Activated CD8-positive, alpha-beta memory T cell treated with anti-CD3 and anti-CD28 coated beads, Interleukin-2, amount 50 U/mL, for 24 hours (primary cell): Measurements from ENCODE around the gene ZMYND11.
"Not testable (repeated sequence)": the region's sequence is repeated elsewhere in the genome, so short reads cannot be mapped to it uniquely, and the experiment has no call there.

Source experiments
- DNase-seq: peaks from one replicate; pipeline ENCODE4 v3.0.0-alpha.2; 2020; ENCODE audit errors: extremely low read depth

Gene ZMYND11

DNA sequence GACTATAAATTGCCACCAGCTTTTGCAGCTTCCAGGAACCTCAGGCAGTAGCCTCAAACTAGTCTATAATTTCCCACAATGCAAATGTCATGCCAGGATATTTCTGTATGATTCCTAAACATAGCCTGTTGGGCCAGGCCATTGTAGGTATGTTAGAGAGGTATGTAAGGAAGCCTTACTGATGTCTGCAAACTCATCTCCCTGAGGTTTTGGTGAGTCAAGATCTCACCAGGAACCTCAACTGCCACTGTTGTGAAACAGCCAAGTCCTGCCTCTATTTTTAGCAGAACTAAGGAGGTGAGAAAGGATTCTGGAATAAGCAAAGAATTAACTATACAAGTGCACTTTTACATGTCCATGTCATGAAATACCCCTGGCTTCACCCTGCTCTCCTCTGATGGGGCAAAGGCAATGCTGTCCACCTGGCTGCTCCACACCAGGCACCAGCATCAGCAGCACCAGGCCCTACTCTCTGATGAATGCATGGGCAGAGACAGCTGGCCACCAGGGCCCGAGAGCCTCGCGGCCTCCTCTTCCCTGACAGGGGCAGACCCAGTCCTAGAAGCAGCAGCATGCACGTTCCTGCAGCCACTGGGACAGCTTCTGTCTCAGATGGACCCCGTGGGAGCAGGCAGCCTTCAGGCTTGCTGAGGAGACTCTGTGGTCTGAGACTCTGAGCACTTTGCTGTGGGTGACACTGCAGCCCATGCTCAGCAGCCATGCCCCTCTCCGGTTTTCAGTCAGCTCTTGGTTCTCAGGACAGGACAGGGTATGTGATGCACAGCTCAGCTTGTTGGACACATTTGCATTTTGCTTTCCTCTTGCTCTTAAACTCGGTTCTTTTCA is 147.3 kb downstream of the ZMYND11 start:
- DNase-seq, result no peak

DNA sequence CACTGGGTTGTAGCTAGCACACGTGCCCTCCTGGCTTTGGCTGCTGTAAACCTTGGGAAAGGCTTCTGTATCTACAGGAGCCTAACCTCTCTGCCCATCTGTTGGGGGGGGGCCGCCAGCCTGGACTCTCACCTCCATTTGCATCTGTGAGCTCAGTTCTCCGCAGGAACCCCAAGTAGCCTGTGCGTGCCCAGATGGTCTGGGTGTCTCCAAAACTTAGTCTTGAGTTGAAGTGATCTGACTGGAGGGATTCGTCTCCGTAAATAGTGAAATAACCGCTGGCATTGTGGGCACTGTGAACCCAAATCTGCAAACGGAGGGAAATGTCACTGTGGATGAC is 147.9 kb downstream of the ZMYND11 start:
- DNase-seq, result no peak

DNA sequence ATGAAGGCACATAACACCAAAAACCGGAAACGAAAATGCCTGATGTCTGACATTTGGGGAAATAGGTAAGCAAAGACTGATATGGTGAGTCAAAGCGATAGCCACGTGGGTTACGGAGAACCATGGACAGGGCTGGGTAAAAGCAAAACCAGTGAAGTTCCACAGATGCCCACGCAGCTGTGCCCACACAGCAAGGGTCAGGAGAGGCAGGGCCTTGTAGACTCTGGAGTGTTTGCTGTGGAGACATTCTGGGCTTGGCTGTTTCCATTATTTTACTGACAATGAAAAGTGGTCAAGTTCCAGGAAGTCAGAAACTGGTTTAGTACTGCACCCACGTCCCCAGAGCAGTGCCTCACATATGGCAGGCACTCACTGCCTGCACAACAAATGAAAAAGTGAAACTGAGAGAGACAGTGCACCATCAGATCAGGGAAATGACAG is 148.7 kb downstream of the ZMYND11 start:
- no peak for DNase-seq

- no peak for DNase-seq
Observed at GRCh38 chr10:285216-285615, 150.0 kb downstream of the ZMYND11 start.

GRCh38 chr10:287026-287709 is 151.9 kb downstream of the ZMYND11 start:
- DNase-seq, result no peak

DNA sequence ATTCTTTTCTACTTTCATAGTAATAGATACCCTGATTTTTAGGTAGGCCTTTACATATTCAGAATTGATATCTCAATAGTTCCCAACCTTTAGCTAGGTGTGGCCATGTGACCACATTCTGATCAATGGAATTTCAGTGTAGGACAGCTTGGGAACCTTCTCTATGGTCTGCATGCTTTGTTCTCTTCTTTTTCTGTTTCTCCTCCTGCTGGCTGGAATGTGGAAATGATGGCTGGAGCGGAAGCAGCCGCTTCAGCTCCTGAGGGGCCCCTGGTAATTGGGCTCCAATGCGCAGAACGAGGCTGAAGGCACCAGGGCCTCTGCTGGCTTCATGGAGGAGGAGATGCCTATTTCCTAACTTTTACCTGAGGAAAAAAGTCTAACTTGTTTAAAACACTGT is 152.6 kb downstream of the ZMYND11 start:
- DNase-seq, result no peak

DNA sequence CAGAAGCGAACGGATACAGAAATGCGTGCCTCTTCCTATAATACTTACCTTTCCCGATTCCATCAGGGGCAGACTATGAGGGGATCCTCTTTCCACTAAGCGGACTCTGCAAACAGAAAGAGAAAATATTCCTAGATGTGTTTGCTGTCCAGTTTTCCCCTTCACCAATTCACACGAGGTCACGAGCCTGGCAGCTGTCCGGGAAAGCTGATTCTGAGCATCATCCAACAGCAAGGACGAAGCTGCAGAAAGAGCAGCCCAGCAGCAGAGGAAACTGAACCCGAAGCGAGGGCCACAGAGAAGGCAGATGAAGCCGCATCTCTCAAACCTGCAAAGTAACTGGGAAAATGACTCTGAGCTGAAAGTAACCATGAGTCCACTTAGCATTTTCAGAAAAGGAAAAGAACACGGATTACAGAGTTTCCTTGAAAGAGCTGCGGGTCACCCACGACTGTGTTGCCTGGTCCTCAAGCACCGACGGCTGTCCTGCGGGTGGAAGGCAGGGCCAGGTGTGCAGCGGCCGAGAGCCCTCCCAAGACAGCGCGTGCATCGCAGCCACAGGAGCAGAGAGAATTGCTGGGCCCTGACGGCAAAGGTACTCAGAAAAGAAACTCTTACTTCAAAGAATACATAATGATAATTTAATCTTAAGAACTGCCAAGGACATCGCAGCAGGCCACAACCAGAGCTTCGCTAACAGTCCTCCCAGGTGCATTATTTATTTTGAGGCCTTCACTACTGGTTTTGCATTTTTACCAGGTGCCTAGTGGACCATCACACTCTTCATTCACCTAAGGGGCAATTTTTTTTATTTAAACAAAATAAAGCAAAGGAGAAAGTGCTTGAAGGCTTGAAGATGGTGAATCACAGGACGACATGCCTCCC is 153.3 kb downstream of the ZMYND11 start:
- DNase-seq, result no peak

DNA sequence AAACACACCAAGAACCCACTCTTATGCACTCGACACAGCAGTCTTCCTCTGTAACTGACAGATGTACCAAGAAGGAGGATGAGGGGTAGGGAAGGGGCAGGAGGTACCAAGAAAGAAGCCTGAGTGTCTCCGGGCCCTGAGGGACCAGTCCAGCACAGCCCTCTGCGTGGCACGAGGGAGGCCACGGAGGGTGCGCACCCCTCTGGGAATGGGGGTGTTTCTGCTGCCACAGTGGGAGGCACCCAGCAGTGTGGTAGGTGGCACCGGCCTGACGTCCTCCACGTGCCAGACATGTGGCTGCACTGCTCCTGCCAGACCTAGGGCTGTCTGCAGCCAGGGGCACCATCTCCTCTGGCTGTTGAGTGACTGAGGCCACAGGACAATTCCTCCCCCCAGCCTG is 154.3 kb downstream of the ZMYND11 start:
- DNase-seq, result no peak

DNA sequence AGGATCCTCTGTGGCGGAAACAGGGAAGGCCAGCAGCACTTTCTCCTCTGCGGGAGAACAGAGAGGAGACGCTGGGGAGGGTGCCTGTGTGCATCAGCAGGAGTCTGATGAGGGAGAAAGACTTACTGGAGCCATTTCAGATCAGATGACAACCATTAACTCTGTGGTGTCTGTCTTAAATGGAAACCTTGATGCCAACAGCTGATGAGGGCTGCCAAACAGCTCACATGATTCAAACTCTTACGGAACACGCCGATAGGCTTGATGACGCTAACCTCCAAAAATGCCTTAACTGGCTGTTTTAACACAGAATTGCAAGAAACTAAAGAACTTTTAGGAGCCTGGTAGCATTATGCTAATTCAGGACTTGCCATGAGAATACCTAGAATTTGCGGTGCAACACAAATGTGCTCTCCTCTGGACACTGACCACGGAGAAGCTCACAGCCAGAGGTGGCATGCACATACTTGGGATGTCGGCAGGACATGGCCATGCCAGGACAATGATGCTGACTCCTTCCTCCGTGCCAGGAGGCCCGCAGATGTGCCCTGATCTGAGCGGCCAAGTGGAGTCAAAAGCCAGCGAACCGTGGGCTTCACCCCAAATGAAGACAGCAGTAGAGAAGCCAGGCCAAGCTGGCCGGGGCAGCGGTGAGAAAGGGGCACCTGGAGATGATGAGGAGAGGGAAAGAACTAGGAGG is 154.9 kb downstream of the ZMYND11 start:
- no peak for DNase-seq

DNA sequence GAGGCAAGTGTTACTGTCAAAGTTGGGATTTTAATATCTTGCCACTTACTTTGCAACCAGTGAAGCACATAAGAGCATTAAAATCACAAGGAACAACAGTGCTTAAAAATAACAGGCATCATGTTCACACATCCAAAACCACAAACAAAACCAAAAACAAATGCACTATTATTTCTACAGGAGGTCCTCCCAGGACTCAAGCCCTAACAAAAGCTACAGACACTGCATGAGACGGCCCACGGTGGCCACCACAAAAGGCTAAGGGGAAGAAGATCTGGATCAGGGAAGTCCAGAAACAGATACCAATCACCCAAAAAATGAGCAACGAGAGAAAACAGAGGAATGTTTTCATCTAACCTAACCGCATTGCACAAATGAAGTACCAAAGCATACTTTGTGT is 158.4 kb downstream of the ZMYND11 start:
- DNase-seq, result no peak

DNA sequence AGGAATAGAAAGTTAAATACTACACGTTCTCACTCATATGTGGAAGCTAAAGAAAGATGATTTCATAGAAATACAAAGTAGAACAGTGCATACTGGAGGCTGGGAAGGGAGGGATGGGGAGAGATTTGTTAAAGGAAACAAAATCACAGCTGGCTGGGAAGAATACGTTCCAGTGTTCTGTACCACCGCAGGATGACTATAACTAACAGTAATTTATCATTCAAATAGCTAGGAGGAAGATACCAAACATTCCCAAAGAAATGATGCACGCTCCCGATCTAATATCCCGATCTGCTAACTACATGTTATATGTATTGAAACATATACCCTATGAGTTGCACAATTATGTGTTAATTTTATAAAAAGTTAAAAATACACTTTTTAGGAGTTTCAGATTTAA is 162.3 kb downstream of the ZMYND11 start:
- no peak for DNase-seq

- DNase-seq, result no peak
Observed at GRCh38 chr10:298033-298432, 162.8 kb downstream of the ZMYND11 start.

- DNase-seq, result no peak
Observed at GRCh38 chr10:299512-299911, 164.3 kb downstream of the ZMYND11 start.

DNA sequence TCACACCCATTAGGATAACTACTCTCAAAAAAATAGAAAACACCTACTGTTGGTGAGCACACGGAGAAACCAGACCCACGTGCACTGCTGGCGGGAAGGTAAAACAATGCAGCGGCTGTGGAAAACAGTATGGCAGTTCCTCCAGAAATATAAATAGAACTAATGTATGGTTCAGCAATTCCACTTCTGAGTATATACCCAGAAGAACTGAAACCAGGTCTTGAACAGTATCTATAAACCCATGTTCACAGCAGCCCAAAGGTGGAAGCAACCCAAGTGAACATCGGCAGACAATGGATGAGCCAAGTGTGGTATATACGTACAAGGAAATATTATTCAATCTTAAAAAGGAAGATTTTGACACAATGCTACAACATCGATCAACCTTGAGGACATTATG is 164.7 kb downstream of the ZMYND11 start:
- no peak for DNase-seq

DNA sequence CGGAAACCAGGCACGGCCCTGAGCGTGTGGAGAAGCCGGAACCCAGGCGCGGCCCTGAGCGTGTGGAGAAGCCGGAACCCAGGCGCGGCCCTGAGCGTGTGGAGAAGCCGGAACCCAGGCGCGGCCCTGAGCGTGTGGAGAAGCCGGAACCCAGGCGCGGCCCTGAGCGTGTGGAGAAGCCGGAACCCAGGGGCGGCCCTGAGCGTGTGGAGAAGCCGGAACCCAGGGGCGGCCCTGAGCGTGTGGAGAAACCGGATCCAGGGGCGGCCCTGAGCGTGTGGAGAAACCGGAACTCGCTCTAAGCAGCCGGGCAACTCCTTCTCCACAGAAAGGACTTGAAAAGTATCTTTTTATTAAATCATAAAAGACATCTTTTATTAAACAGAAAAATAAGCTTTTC is 165.3 kb downstream of the ZMYND11 start:
- not testable (repeated sequence) for DNase-seq

- no peak for DNase-seq
Observed at GRCh38 chr10:301536-301935, 166.3 kb downstream of the ZMYND11 start.
